SK-N-SH treated with all-trans-retinoic acid at 6 μM for 48 hours (cell line): ENCODE results near the gene PTPRG.

Experiments
- ATAC-seq: fragments of 200-7000 bp; cut with Tn5 transposase; 3 replicates; pipeline ENCODE4 v1.9.1; 2020; ENCODE audit warnings: mild to moderate bottlenecking, moderate library complexity
- ARNTL ChIP-seq: fragments of 450-650 bp; formaldehyde crosslinking; IDR thresholded peaks from 2 replicates; pipeline ENCODE4 v1.5.0; 2020; ENCODE audit warnings: low read depth, mild to moderate bottlenecking, moderate library complexity, borderline replicate concordance
- BACH2 ChIP-seq: fragments of 250-450 bp; sonication (Bioruptor Pico); IDR thresholded peaks from 2 replicates; pipeline ENCODE4 v1.9.0; 2021; ENCODE audit warnings: mild to moderate bottlenecking, borderline replicate concordance
- CREB5 ChIP-seq: fragments of 250-450 bp; sonication (Bioruptor Pico); IDR thresholded peaks from 2 replicates; pipeline ENCODE4 v1.5.1; 2020; ENCODE audit warnings: low read depth, mild to moderate bottlenecking, moderate library complexity
- CSDC2 ChIP-seq: fragments of 250-450 bp; sonication (Bioruptor Pico); IDR thresholded peaks from 2 replicates; pipeline ENCODE4 v1.5.0; 2020; ENCODE audit warnings: mild to moderate bottlenecking, moderate library complexity
- CSRNP3 ChIP-seq: fragments of 250-450 bp; sonication (Bioruptor Pico); IDR thresholded peaks from 2 replicates; pipeline ENCODE4 v1.5.1; 2021; ENCODE audit warnings: mild to moderate bottlenecking, moderate library complexity
- ESRRG ChIP-seq: fragments of 250-450 bp; sonication (Bioruptor Pico); IDR thresholded peaks from 2 replicates; pipeline ENCODE4 v1.6.1; 2021; ENCODE audit warnings: mild to moderate bottlenecking
- GLIS3 ChIP-seq: fragments of 250-450 bp; sonication (Bioruptor Pico); IDR thresholded peaks from 2 replicates; pipeline ENCODE4 v1.5.0; 2020; ENCODE audit warnings: mild to moderate bottlenecking, moderate library complexity
- ISL1 ChIP-seq: fragments of 250-450 bp; sonication (Bioruptor Pico); IDR thresholded peaks from 2 replicates; pipeline ENCODE4 v2.1.2; 2022; ENCODE audit warnings: mild to moderate bottlenecking, moderate library complexity
- OSR1 ChIP-seq: fragments of 250-450 bp; sonication (Bioruptor Pico); IDR thresholded peaks from 2 replicates; pipeline ENCODE4 v1.8.0; 2022; ENCODE audit warnings: moderate library complexity, mild to moderate bottlenecking, inconsistent platforms
- PATZ1 ChIP-seq: fragments of 250-450 bp; sonication (Bioruptor Pico); IDR thresholded peaks from 2 replicates; pipeline ENCODE4 v1.8.0; 2020; ENCODE audit warnings: mild to moderate bottlenecking, moderate library complexity, borderline replicate concordance
- POU6F1 ChIP-seq: fragments of 250-450 bp; sonication (Bioruptor Pico); IDR thresholded peaks from 2 replicates; pipeline ENCODE4 v1.8.0; 2021; ENCODE audit warnings: low read depth, mild to moderate bottlenecking, moderate library complexity, borderline replicate concordance
- PPARA ChIP-seq: fragments of 250-450 bp; sonication (Bioruptor Pico); IDR thresholded peaks from 2 replicates; pipeline ENCODE4 v1.5.0; 2020; ENCODE audit warnings: mild to moderate bottlenecking, borderline replicate concordance
- RARB ChIP-seq: fragments of 250-450 bp; sonication (Bioruptor Pico); IDR thresholded peaks from 2 replicates; pipeline ENCODE4 v1.8.0; 2021; ENCODE audit warnings: mild to moderate bottlenecking, moderate library complexity
- SNAI2 ChIP-seq: fragments of 250-450 bp; sonication (Bioruptor Pico); IDR thresholded peaks from 2 replicates; pipeline ENCODE4 v1.5.0; 2020; ENCODE audit warnings: mild to moderate bottlenecking, moderate library complexity
- TCF4 ChIP-seq: fragments of 250-450 bp; sonication (Bioruptor Pico); IDR thresholded peaks from 2 replicates; pipeline ENCODE4 v1.8.0; 2021; ENCODE audit warnings: mild to moderate bottlenecking, moderate library complexity, borderline replicate concordance
- TOX ChIP-seq: fragments of 250-450 bp; sonication (Bioruptor Pico); IDR thresholded peaks from 2 replicates; pipeline ENCODE4 v1.8.0; 2021; ENCODE audit warnings: mild to moderate bottlenecking, moderate library complexity, borderline replicate concordance
- TSHZ2 ChIP-seq: fragments of 250-450 bp; sonication (Bioruptor Pico); IDR thresholded peaks from 2 replicates; pipeline ENCODE4 v1.5.0; 2020; ENCODE audit warnings: mild to moderate bottlenecking, moderate library complexity
- ZC3H10 ChIP-seq: fragments of 250-450 bp; sonication (Bioruptor Pico); IDR thresholded peaks from 2 replicates; pipeline ENCODE4 v1.5.1; 2021; ENCODE audit warnings: mild to moderate bottlenecking, moderate library complexity
- ZFP3 ChIP-seq: fragments of 250-450 bp; sonication (Bioruptor Pico); IDR thresholded peaks from 2 replicates; pipeline ENCODE4 v1.5.0; 2020; ENCODE audit warnings: mild to moderate bottlenecking, moderate library complexity
- ZFP30 ChIP-seq: fragments of 450-650 bp; formaldehyde crosslinking; IDR thresholded peaks from 2 replicates; pipeline ENCODE4 v1.5.0; 2022; ENCODE audit warnings: mild to moderate bottlenecking, moderate library complexity
- ZNF565 ChIP-seq: fragments of 450-650 bp; formaldehyde crosslinking; conservative IDR thresholded peaks from 2 replicates; pipeline ENCODE4 v1.5.0; 2020; ENCODE audit warnings: low read depth, mild to moderate bottlenecking, moderate library complexity
- ZNF70 ChIP-seq: fragments of 450-650 bp; formaldehyde crosslinking; IDR thresholded peaks from 2 replicates; pipeline ENCODE4 v1.5.0; 2020; ENCODE audit warnings: mild to moderate bottlenecking, moderate library complexity
- ZNF8 ChIP-seq: fragments of 450-650 bp; formaldehyde crosslinking; IDR thresholded peaks from 2 replicates; pipeline ENCODE4 v1.5.0; 2020; ENCODE audit warnings: mild to moderate bottlenecking, moderate library complexity

PTPRG gene

GRCh38 chr3:61811652-61812051, 250.3 kb downstream of the PTPRG start:
- TF ChIP-seq ZNF565 (CRISPR knock-in tag): 0 out of 2 replicates have a peak, but pooled peaks have one; percentile 15
- no peak for TF ChIP-seq PATZ1 (CRISPR knock-in tag)
- TF ChIP-seq ZNF70 (CRISPR knock-in tag): 0 out of 2 replicates have a peak, but pooled peaks have one; percentile 38
- TF ChIP-seq TSHZ2 (CRISPR knock-in tag): peak; percentile 92
- 0 out of 2 replicates have a peak, but pooled peaks have one; percentile 42 for TF ChIP-seq CREB5 (CRISPR knock-in tag)
- peak; percentile 44 for TF ChIP-seq ZNF8 (CRISPR knock-in tag)
- TF ChIP-seq CSDC2 (CRISPR knock-in tag): no peak
- TF ChIP-seq GLIS3 (CRISPR knock-in tag): peak; percentile 22; the same call in 1 of the 2 replicates
- no peak for TF ChIP-seq TOX
- TF ChIP-seq ZFP30 (CRISPR knock-in tag): 0 out of 2 replicates have a peak, but pooled peaks have one; percentile 7
- TF ChIP-seq RARB: no peak
- TF ChIP-seq SNAI2 (CRISPR knock-in tag): peak; percentile 87
- no peak for TF ChIP-seq ARNTL (CRISPR knock-in tag)
- no peak for TF ChIP-seq ZC3H10 (CRISPR knock-in tag)
- TF ChIP-seq BACH2 (CRISPR knock-in tag): no peak
- TF ChIP-seq TCF4: peak; percentile 98
- peak; percentile 59; the same call in 1 of the 2 replicates for TF ChIP-seq ESRRG
- no peak for TF ChIP-seq PPARA
- TF ChIP-seq OSR1 (CRISPR knock-in tag): no peak
- peak; percentile 26; the same call in 1 of the 2 replicates for TF ChIP-seq POU6F1 (CRISPR knock-in tag)
- peak; percentile 93 for TF ChIP-seq ISL1 (CRISPR knock-in tag)
- peak; percentile 44; the same call in 1 of the 2 replicates for TF ChIP-seq ZFP3 (CRISPR knock-in tag)
- peak; percentile 66; the same call in 1 of the 2 replicates for TF ChIP-seq CSRNP3 (CRISPR knock-in tag)
- ATAC-seq: peak; percentile 47; the same call in 1 of the 3 replicates

GRCh38 chr3:61812085-61812484, 250.7 kb downstream of the PTPRG start:
- TF ChIP-seq ESRRG (no peak), SNAI2 (CRISPR knock-in tag) (no peak), BACH2 (CRISPR knock-in tag) (no peak), TSHZ2 (CRISPR knock-in tag) (no peak), ZNF8 (CRISPR knock-in tag) (no peak), ZNF565 (CRISPR knock-in tag) (no peak), GLIS3 (CRISPR knock-in tag) (no peak), ZNF70 (CRISPR knock-in tag) (no peak), ZC3H10 (CRISPR knock-in tag) (no peak), POU6F1 (CRISPR knock-in tag) (no peak)
- ATAC-seq: no peak
